Measurements from ENCODE around the gene EPAS1.

GRCh38 chr2:46350029-46350689 lies 53.0 kb downstream of the EPAS1 start:
- TF ChIP-seq POLR2A (IDR thresholded peaks at IDR 0.05) (no peak), CTCF (IDR thresholded peaks at IDR 0.05) (no peak)

All from heart left ventricle (tissue), 13 donors.